GM23248 (cell line): ENCODE data around the gene ENTPD2. TPM values are rescaled to one million over a fixed set of nuclear protein-coding genes. Genes with fewer than 3 reads are reported as not detected.
A peak's percentile ranks its signal among the peaks of the same experiment; 100 is the strongest.

Experiments used
- DNase-seq: peaks from one replicate; pipeline ENCODE4 v3.0.0-alpha.2; 2015
- H2AFZ ChIP-seq: fragments of 200-600 bp; sonication (generic); 2 replicates; pipeline ENCODE4 v1.6.1; 2016; ENCODE audit warnings: antibody characterized with exemption
- H3F3A ChIP-seq: fragments of 200-600 bp; sonication (generic); 2 replicates; pipeline ENCODE4 v1.6.1; 2016; ENCODE audit warnings: mild to moderate bottlenecking, antibody characterized with exemption, mixed run types; ENCODE audit not compliant: insufficient read depth
- H3K27ac ChIP-seq: fragments of 200-600 bp; sonication (generic); 2 replicates; pipeline ENCODE4 v1.5.1; 2016; ENCODE audit warnings: mild to moderate bottlenecking
- H3K27me3 ChIP-seq: fragments of 200-600 bp; sonication (generic); replicated peaks from 2 replicates; pipeline ENCODE4 v1.6.1; 2016; ENCODE audit warnings: mild to moderate bottlenecking; ENCODE audit not compliant: insufficient read depth
- H3K36me3 ChIP-seq: fragments of 200-600 bp; sonication (generic); 2 replicates; pipeline ENCODE4 v1.6.1; 2016; ENCODE audit warnings: low read depth, mild to moderate bottlenecking
- H3K4me1 ChIP-seq: fragments of 200-600 bp; sonication (generic); 2 replicates; pipeline ENCODE4 v1.6.1; 2016; ENCODE audit warnings: mild to moderate bottlenecking; ENCODE audit not compliant: insufficient read depth
- H3K4me2 ChIP-seq: fragments of 200-600 bp; sonication (generic); one replicate; pipeline ENCODE4 v1.6.1; 2016; ENCODE audit warnings: mild to moderate bottlenecking; ENCODE audit not compliant: unreplicated experiment
- H3K4me3 ChIP-seq: fragments of 200-600 bp; sonication (generic); 2 replicates; pipeline ENCODE4 v1.5.1; 2016; ENCODE audit warnings: mild to moderate bottlenecking
- H3K79me2 ChIP-seq: fragments of 200-600 bp; sonication (generic); 2 replicates; pipeline ENCODE4 v1.6.1; 2016; ENCODE audit warnings: mild to moderate bottlenecking; ENCODE audit not compliant: insufficient read depth
- H3K9ac ChIP-seq: fragments of 200-600 bp; sonication (generic); 2 replicates; pipeline ENCODE4 v1.6.1; 2016; ENCODE audit warnings: mild to moderate bottlenecking
- H3K9me2 ChIP-seq: fragments of 200-600 bp; sonication (generic); 2 replicates; pipeline ENCODE4 v1.6.1; 2016; ENCODE audit warnings: mixed run types, mild to moderate bottlenecking, moderate library complexity; ENCODE audit not compliant: insufficient read depth
- H3K9me3 ChIP-seq: fragments of 200-600 bp; sonication (generic); one replicate; pipeline ENCODE4 v1.6.1; 2017; ENCODE audit warnings: low read depth
- H4K20me1 ChIP-seq: fragments of 200-600 bp; sonication (generic); 2 replicates; pipeline ENCODE4 v1.6.0; 2016; ENCODE audit not compliant: insufficient read depth
- EZH2 ChIP-seq: fragments of 200-600 bp; sonication (generic); IDR thresholded peaks from 2 replicates; pipeline ENCODE4 v1.6.1; 2018; ENCODE audit warnings: antibody characterized with exemption, mild to moderate bottlenecking; ENCODE audit not compliant: insufficient read depth, poor library complexity, severe bottlenecking
- EZH2phosphoT487 ChIP-seq: fragments of 200-600 bp; sonication (generic); IDR thresholded peaks from 2 replicates; pipeline ENCODE4 v1.6.1; 2018; ENCODE audit warnings: antibody characterized with exemption, moderate library complexity, mild to moderate bottlenecking, low read depth; ENCODE audit not compliant: insufficient read depth
- WGBS, 2 experiments: methylation state at CpG; one replicate each; pipeline ENCODE4 v1.1.6; 2015 to 2017; ENCODE audit warnings: low lambda C conversion rate in 2 of 2, low coverage in 1 of 2; ENCODE audit errors: missing lambda C conversion rate in 2 of 2; 5-methylcytosine and 5-hydroxymethylcytosine counted together
- in situ Hi-C: fragments of 300-500 bp; cut with MboI; formaldehyde crosslinking; loops from 2 replicates; pipeline ENCODE4 v1.15.0; 2020
- polyA plus RNA-seq: library from polyadenylated mRNA; unstranded; fragments of >200 nt; fragmentation: Nextera tagmentation; extraction: Ambion mirVana; gene quantifications from 2 replicates; pipeline ENCODE4 v1.2.1, GENCODE V29; 2016
- total RNA-seq: library from RNA; depleted of rRNA; stranded (reverse); fragments of >200 nt; shearing (Covaris generic); gene quantifications from 2 replicates; pipeline ENCODE4 v1.2.3, GENCODE V29; 2014

ENTPD2 gene
- total and polyA plus RNA-seq, 2 experiments from 2014 or later: not detected

DNA sequence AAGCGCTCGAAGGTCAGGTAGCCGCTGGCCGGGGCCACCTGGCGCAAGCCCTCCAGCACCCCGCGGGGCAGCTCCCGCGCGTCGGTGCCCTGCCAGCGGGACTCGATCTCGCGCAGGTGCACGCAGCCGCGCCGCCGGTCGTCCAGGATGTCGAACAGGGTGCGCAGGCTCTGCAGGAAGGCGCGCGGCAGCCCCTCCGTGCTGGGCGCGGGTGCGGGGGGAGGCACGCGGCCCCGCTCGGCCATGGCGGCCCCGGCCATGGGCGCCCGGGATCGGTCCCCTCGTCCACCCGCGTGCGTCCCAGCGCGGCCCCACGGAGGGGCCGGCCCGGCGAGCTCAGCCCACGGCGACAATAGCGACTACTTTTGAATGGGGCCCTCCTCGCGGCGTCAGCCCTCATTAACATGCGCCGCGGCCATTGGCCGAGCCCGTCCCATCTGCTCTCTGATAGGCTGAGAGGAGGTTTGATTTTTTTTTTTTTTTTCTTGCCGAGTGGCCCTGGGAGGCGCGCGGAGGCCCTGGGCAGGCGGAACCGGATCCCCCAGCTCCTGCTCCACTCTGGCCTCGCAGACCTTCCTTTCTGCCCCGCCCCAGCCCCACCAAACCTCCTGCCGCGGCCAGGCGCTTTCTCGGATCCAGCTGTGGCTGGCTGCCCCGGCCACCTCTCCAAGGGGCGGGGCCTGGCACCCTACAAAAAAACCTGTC, 16.5 kb upstream of the ENTPD2 start, which contains the start of gene SAPCD2:
SAPCD2 (minus strand) TSS at position 357 of the 705 bp plus-strand sequence; CDS start at position 260, 97 bp downstream.
- Histone ChIP-seq H3K9me3 (no peaks in the 10 kb centered on the region), H3K36me3 (no peaks in the 10 kb centered on the region), H3K4me2 (peak within 1 kb of the TSS; percentile 67), H3K9ac (peak within 1 kb of the TSS; percentile 42; the same call in 1 of the 2 replicates), H3K4me1 (no peaks in the 10 kb centered on the region), H3K4me3 (peak within 1 kb of the TSS; percentile 65), H3K9me2 (no peaks in the 10 kb centered on the region), H3K27ac (no peak within 1 kb of the TSS), H2AFZ (peak within 1 kb of the TSS; percentile 72), H3F3A (no peaks in the 10 kb centered on the region), H4K20me1 (no peaks in the 10 kb centered on the region), H3K79me2 (no peaks in the 10 kb centered on the region), H3K27me3 (no peaks in the 10 kb centered on the region)
- TF ChIP-seq EZH2phosphoT487 (no peak), EZH2 (no peak)
- DNase-seq: peak; percentile 93
- WGBS, 2 experiments: 3% methylated on average over 64 to 69 of the region's 74 CpGs
- in situ Hi-C loops: no loop called here

GRCh38 chr9:137069508-137070091, 15.7 kb upstream of the ENTPD2 start:
- no peaks in the 10 kb centered on the region for H3K79me2 ChIP-seq
- H2AFZ ChIP-seq: no peak overlapping the region
- H3K4me2 ChIP-seq: no peak overlapping the region
- no peak overlapping the region for H3K27ac ChIP-seq
- H3K9ac ChIP-seq: no peak overlapping the region
- H3K36me3 ChIP-seq: no peaks in the 10 kb centered on the region
- H3K4me3 ChIP-seq: peak overlapping the region; percentile 65
- no peaks in the 10 kb centered on the region for H3K4me1 ChIP-seq
- no peaks in the 10 kb centered on the region for H3K9me3 ChIP-seq
- no peaks in the 10 kb centered on the region for H3F3A ChIP-seq
- no peaks in the 10 kb centered on the region for H3K27me3 ChIP-seq
- no peaks in the 10 kb centered on the region for H4K20me1 ChIP-seq
- no peaks in the 10 kb centered on the region for H3K9me2 ChIP-seq
- DNase-seq: no peak
- 8 to 50% methylated on average over 4 to 44 of the region's 52 CpGs for whole genome bisulfite sequencing, 2 experiments
- in situ Hi-C loops: no loop called here
- TF ChIP-seq EZH2 (no peak), EZH2phosphoT487 (no peak)

GRCh38 chr9:137068539-137069507, 15.0 kb upstream of the ENTPD2 start:
- 85 to 90% methylated on average over 17 of the region's 17 CpGs for WGBS, 2 experiments
- H3K27ac ChIP-seq: no peak overlapping the region
- no peak overlapping the region for H3K4me2 ChIP-seq
- no peak overlapping the region for H2AFZ ChIP-seq
- H4K20me1 ChIP-seq: no peaks in the 10 kb centered on the region
- no peaks in the 10 kb centered on the region for H3K9me2 ChIP-seq
- no peaks in the 10 kb centered on the region for H3F3A ChIP-seq
- no peak overlapping the region for H3K9ac ChIP-seq
- no peaks in the 10 kb centered on the region for H3K36me3 ChIP-seq
- TF ChIP-seq EZH2phosphoT487: no peak
- no peak for TF ChIP-seq EZH2
- H3K27me3 ChIP-seq: no peaks in the 10 kb centered on the region
- no peaks in the 10 kb centered on the region for H3K79me2 ChIP-seq
- DNase-seq: no peak
- in situ Hi-C loops: no loop called here
- H3K4me3 ChIP-seq: no peak overlapping the region
- no peaks in the 10 kb centered on the region for H3K4me1 ChIP-seq
- H3K9me3 ChIP-seq: no peaks in the 10 kb centered on the region

DNA sequence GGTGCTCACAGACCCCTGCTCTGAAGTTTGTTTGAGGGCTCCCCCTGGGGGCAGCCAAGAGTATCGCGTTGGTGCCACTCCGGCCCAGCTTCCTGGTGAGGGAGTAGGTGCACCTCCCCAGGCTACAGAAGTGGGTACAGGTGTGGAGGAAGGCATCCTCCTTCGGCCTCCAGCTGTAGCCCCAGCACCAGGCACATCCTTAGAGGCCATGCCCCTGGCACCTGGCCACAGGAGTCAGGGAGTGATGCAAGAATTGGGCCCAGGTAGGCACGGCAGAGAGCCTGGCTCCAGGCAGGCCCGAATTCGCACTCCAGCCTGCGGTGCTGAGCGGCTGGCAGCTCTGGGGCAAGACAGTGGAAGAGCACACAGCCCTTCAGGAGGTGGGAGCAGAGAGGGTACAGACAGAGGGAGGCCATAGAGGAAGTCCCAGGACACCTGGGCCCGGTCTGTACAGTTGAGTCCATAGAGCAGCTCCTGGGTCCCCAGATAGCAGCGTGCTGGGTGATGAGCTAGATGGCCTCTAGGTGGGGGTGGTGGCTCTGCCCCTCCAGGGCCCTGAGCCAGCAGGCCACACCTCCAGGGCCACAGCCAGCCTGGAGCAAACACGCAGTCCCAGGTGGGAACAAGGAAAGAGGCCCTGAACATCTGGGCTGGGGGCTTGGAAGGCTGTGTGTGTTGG, 14.1 kb upstream of the ENTPD2 start:
- Histone ChIP-seq H3K4me3 (no peak overlapping the region), H3K4me2 (no peak overlapping the region), H3K27me3 (no peaks in the 10 kb centered on the region), H3K4me1 (no peaks in the 10 kb centered on the region), H3K9me3 (no peaks in the 10 kb centered on the region), H3K36me3 (no peaks in the 10 kb centered on the region), H4K20me1 (no peaks in the 10 kb centered on the region), H3K79me2 (no peaks in the 10 kb centered on the region), H2AFZ (no peak overlapping the region), H3K27ac (no peak overlapping the region), H3F3A (no peaks in the 10 kb centered on the region), H3K9me2 (no peaks in the 10 kb centered on the region), H3K9ac (no peak overlapping the region)
- TF ChIP-seq EZH2: no peak
- TF ChIP-seq EZH2phosphoT487: no peak
- in situ Hi-C loops: no loop called here
- peak; percentile 82 for DNase-seq
- WGBS, 2 experiments: 51 to 52% methylated on average over 12 of the region's 12 CpGs
